GM19023 (cell line): ENCODE data around the gene ARHGEF37.

Experiments
- ATAC-seq: cut with Tn5 transposase; IDR thresholded peaks from one replicate; pipeline ENCODE4 v1.9.1; 2021; ENCODE audit warnings: mild to moderate bottlenecking, moderate library complexity; ENCODE audit not compliant: unreplicated experiment

Gene ARHGEF37

DNA sequence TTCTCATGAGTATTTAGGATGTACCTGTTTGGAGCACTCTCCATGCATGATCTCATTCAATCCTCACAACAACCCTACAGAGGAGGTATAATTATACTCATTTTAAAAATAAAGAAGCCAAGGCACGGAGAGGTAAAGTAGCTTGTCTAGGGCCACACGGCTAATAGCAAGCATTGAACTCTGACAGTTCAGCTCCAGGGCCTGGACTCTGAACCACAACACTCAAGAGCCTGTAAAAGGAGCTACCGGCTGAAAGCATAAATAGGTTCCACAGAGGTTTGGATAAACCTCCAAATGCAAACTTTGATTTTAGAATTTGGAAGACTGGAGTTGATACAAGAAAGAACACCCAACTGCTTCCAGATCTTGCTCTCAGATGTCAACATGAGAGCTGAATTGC lies 41.2 kb downstream of the ARHGEF37 start:
- no peak for ATAC-seq

DNA sequence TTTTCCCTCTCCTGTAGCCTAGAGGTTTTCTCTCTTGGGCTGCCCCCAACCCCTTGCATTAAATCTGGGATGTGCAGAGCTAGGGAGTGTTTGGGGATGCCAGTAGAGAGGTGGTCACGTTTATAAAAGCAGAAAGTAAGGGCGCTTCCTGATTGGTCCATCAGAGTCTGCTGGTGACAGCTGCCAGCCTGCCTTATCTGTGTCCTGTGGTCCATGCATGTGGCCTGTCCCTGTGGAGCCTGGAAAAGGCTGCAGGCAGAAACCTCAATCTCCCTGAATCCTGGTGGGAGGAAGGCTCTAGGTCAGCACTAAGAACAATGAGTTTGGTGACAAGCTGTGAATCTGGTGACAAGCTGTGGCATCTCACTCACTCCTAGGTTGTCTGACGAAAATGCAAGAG lies 42.2 kb downstream of the ARHGEF37 start:
- no peak for ATAC-seq

DNA sequence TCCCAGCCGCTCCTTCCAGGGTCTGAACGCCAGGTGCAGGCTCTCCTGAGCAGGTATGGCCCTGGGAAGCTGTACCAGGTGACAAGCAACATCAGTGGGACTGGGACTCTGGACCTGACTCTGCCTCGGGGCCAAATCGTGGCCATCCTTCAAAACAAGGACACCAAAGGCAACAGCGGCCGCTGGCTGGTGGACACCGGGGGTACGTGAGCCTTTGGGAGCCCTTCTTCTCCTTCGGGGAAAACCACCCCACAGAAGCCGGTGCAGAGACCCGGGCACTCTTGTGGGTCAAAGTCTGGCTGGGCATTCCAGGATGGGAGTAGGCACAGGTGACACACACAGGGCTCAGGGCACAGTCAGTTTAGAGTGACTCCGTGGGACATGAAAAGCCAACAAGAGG lies 45.8 kb downstream of the ARHGEF37 start:
- no peak for ATAC-seq

DNA sequence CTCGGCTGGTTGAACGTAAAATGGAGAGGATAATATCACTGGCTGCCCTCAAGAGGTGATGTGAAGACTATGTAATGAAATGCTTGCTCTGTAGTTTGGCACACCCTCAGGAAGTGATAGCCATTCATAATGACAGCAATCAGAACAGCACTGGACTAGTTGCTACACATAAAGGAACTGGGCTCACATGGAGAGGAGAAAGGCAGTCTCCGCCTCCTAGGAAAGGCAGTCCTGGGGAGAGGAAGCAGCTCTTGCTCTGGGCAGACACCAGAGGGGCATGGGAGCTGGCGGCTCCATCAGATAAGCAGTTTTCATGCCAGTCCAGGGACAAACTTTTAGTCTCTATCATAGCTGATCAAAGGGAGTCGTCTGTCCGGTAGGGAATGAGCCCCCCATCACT lies 46.9 kb downstream of the ARHGEF37 start:
- no peak for ATAC-seq

DNA sequence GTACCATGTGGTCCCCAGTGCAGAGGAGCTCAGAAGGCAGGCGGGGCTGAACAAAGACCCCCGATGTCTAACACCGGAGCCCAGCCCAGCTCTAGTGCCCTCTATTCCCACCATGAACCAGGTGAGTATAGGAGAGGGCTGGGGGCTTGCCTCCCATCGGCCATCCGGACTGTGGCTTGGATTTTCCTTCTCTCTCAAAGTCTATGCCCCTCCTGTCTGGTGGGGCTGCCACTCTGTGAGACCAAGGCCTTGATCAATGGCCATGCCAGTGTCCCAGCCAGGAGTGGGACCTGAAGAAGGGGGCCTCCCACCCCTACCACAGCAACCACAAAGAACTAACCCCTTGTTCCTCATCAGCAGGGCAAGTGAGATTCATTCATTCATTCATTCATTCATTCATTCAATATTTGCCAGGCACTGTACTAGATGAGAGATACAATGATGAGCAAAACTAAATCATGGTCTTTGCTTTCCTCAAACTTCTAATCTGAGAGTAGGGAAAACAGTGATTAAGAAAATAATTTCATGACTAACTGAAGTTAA lies 47.6 kb downstream of the ARHGEF37 start:
- no peak for ATAC-seq

DNA sequence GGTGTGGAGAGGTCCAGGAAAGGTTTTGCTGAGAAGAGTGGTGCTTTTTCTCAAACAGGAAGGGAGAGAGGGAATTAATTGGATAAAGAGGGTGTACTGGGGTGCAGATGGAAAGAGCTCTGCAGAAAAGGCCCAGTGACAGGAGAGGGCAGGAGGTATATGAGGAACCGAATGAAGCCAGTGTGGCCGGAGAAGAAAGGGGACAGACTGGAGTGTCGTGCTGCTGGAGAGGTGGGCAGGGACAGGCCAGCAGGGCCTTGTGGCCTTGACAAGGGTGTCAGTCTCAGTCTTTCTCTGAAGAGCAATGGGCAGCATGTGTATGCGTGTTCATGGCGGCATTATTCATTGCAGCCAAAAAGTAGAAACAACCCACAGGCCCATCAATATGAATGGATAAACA lies 48.1 kb downstream of the ARHGEF37 start:
- ATAC-seq: no peak

DNA sequence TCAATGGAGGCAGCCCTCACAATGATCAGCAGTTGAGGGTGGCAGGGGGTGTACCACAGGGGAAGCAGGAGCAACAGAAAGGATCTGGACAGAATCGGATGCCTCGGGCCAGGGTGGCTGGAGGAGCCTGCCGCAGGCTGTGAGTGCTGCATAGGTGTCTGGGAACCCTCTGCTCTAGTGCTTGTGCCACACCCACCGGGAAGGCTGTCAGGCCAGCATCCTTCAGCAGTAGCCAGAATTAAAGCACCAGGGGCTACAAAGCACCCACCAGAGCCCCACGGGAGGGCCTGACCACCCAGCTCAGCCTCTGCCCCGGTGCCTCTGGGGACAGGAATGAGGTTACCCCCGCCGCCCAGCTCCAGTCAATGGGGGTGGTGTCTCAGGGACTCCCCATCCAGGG lies 49.0 kb downstream of the ARHGEF37 start:
- no peak for ATAC-seq

DNA sequence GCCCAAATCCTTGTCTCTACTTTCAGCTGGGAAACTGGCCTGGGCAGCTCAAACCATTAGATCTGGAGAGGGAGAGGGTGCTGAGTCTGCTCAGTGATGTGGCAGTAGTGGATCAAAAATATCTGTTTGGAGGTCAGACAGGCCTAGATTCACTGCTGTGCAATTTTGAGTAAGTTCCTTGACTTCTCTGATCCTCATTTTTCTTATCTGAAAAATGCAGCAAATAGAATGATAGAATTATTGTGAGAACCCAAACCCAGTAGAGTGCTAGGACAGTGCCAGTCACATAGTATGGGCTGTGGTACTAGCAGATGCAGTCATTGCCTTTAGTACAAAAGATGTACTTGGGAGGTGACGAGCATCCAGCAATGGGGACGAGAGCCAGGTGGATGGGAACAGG lies 50.2 kb downstream of the ARHGEF37 start:
- ATAC-seq: no peak

DNA sequence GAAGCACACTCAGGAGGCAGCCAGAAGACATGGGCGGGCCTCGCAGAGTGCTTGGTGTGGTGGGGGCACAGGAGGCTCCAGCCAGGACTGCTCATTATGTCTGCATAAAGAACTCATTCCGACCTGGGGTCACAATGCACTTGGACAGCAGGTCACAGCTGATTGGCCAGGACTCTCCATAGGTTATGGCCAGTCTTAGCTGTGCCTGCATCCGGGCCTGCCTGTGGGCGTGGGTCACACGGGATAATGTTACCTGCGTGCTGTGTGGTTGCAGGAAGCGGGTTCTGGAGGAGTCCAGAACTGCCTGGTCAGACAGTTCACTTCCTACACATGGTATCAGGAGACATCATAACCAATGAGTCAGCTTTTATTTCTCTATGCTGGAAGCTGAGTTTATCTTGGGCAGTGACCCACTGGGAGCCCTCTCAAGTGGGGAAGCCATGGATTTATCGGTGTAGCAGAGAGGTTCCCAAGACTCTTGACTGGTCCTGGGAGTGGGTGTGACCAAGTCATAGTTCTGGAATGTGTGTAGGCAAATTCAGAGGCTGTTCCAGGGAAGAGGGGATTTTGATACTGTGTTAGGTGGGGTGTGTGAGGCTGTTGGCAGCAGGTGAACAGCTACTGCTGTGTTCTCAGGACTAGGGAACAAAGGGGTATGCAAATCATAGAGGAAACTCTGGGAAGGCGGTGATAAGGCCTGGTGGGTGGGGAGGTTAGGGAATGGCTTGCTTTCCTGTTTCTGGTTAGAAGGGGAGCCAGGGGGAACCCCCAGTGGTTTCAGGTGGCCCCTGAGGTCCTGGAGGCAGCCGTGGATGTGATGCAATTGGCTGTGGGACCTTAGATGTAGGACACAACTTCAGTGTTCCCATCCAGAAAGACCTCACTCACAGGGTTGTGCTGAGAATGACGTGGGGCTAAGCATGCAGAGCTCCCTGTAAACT lies 51.3 kb downstream of the ARHGEF37 start:
- no peak for ATAC-seq

DNA sequence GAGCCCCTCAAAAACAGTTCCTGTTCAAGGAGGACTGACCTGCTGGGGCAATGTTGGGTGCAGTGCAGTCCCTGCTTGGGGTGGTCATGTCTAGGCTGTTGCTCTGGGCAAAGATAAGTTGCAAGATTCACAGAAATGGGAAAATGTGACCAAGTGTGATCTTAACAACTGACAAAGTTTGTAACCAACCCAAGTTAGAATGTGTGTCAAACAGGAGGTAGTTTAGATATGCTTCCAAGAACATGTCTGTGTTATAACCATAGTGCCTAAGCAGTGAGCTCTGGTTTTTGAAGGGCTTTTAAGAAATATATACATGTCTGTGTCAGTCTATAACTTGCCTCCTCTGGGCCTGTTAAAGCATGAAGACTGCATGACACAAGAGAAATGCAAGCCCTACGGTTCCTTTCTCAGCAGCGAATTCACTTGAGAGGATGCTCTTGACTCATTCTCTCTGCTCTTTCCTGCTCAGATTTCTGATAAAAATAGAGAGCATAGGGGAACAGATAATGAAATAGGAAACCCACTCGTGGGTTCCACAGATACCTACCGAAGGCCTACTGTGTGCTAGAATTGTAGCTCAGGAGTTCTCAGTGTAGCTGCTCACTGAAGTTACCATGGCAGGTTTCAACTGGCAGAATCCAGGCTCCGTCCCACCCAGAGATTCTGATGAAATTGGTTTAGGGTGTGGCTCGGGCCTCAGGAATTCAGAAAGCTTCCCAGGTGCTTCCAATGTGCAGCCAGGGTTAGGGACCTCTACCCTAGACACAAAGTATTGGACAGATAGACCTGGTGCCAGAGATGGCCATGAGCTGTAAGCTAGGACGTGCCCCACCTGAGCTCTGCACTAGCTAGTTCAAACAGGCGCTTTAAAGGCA lies 52.4 kb downstream of the ARHGEF37 start:
- ATAC-seq: no peak

DNA sequence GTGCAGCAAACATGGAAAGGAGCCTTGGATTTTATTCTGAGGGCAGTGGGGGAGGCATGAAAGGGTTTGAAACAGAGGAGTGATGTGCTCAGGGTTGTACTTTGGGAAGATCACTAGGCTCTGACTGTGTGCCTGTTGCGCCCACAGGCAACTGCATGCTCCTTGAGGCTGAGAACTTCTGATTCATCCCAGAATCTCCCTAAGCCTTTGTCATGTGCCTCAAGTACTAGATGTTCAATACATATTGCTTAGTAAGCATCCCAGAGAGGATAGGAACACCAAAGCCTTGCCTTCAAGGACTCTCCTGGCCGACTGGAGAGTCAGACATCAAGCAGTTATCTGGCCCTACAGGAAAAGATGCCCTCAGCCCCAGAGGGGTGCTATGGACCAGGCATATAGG lies 54.1 kb downstream of the ARHGEF37 start:
- no peak for ATAC-seq

DNA sequence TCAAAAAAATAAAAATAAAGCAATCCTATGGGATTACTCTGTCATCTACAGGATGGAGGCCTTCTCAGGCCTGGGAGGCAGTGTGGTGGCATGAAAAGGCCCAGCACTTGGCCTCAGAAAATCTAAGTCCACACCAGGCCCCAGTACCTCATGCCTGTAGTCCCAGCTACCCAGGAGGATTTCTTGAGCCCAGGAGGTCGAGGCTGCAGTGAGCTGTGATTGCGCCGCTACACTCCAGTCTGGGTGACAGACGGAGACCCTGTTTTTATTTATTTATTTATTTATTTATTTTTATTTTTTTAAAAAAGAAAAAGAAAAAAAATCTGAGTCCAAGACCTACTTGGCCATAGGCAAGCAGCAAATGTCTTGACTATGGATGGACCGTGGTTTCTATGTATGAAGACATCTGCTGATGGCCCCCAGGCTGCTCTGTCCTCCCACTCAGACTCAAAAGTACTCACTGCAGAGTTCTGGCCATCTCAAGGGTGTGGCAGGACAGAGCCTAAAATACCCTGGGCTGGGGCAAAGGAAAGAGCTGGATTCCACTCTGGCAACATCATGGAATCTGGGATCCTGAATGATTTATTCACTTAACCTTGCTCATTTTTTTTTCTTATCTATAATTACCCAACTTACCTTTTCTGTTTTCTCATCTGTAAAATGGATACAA lies 55.0 kb downstream of the ARHGEF37 start:
- ATAC-seq: no peak

DNA sequence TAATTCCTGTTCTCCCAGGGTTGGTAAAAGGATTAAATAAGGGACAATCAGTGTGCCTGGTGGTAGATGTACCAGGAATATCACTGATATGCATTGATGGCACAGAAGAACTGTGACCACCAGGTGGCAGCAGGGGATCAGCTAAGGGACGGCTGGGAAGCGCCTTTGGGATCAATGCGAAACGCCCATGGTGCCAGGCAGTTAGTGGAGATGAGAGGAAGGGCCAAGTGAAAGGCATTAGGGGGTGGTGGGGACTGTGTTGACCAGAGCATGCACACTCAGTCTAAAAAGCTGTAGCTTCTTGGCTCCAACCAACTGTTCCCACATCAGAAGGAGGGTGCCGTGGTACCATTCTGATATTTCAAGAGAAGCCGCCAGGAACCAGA lies 55.6 kb downstream of the ARHGEF37 start:
- peak; percentile 39 for ATAC-seq

DNA sequence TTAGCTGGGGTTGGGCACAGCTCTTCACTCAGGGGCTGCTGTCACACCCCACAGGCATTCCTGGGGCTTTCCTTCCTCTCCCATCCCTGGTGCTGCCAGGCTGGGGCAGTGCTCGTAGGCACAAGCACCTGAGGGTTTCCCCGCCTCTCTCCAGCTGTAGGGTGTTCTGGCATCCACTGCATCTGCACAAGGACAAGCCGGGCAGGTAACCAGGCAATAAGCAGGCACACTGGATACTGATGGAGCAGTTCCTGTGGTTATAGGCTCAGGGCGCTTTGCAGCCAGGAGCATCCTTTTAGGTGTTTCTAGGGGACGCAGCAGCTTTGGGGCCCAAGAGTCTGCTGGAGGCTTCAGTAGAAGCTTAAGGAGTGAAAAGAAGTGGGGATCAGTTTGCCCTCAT lies 56.8 kb downstream of the ARHGEF37 start:
- ATAC-seq: no peak

DNA sequence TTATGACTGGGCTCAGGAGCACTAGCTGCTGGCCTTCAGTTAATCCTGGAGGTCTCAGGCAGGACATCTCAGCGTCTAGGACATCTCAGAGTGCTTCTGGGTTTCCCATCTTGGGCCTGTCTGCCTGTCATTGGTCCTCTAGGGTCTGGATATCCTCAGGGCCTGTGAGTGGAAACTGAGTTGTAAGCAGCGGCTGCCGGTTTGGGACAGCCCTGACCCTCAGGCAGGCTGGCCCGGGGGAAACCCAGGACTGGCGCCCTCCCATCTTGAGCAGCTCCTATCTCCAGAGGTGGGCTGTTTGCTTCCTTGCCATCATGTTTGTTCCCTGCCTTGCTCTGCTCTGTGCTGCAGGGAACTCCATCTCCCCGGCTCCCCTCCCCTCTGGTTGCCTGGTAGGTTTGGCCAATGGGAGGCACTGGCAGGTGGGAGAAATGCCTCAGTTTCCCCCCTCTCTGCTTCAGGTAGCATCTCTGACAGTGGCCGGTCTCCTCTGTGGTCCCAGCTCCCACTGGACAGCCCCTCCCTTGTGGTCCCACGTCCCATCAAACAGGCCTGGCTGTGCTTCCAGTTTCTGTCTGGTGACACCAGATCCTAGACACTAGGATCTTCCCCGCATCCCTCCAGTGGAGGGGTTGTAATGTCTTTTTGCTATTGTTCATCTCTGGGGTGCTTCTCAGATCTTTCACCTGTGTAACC lies 57.4 kb downstream of the ARHGEF37 start:
- no peak for ATAC-seq

DNA sequence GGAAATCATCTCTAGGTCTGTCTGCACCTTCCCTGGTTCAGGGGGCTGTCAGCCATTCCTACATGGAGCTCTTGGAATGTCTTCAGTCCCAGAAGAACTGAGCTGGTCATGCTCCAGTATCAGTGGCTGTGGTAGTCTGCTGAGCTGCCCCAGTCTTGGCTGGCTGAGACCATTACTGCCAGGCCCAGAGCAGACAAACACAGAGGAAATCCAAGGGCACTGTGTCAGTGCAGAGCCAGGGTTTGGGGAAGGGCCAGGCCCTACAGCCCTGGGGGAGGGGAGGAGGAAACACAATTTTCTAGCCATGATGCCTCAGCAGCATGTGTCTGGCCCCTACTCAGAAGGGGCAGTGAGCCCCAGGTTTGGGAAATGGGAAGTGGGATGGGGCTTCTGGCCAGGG lies 58.4 kb downstream of the ARHGEF37 start:
- ATAC-seq: no peak

DNA sequence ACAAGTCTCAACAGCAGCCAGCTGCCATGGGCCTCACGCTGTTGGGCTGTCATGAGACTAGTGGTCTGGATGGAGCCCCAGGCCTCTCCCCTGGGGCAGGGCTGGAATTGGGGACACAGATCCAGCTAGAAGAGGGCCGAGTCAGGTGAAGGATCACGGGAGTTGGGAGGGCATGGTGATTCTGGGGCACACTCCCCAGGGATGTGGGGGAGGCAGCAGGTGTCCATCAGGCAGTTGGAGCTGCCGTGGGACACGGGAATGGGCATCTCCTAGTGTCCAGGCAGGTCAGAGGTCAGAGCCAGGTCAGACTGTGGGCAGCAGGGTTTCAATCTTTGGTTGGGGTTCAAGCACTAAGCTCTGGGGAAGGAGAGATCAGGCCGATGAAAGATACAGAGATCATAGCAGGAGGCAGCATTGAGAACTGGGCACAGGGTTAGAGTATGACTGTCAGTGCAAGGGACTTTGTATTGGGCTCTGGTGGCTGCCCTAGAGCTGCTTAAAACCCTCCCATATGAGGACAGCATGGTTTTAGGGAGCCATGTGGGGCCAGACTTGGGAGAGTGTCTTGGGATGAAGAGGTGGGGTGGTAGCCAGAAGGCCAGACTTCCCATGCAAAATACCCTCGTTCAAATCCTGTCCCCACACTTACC lies 59.2 kb downstream of the ARHGEF37 start:
- ATAC-seq: no peak

DNA sequence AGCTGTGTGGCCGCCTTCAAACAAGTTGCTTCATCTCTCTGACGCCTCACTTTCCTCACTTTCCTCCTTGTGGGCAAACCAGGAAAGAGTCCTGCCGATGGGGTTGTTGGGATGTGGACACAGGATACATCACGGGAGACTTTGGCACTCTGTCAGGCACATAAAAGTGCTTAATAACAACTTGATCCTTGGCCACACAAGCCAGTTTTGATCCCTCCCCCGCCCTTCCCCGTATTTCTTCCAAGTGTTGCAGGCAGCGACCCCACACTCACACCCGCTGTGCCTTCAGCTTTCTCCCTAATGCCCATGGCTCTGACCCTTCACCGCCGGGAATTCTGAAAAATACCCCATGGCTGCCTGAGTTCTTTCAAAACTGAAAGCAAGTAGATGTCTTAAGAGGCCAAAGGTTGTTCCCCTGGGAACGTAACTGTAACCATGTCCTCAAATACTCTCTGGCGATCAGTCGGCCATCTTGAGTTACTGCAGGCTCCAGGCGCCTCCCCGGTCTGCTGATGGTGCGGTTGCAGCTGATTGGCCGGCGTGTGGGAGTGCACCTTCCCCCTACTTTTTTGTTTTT lies 59.8 kb downstream of the ARHGEF37 start:
- ATAC-seq: no peak

DNA sequence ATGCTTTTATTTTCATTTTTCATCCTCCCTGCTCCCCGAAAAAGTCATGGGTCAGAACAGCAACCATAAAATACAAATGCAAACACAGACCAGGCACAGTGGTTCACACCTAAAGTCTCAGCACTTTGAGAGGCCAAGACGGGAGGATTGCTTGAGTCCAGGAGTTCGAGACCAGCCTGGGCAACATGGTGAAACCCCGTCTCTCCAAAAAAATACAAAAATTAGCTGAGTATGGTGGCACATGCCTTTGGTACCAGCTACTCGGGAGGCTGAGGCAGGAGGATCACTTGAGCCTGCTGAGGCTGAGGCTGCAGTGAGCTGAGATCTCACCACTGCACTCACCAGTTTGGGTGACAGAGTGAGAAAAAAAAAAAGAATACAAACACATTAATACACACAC lies 60.3 kb downstream of the ARHGEF37 start:
- ATAC-seq: no peak

DNA sequence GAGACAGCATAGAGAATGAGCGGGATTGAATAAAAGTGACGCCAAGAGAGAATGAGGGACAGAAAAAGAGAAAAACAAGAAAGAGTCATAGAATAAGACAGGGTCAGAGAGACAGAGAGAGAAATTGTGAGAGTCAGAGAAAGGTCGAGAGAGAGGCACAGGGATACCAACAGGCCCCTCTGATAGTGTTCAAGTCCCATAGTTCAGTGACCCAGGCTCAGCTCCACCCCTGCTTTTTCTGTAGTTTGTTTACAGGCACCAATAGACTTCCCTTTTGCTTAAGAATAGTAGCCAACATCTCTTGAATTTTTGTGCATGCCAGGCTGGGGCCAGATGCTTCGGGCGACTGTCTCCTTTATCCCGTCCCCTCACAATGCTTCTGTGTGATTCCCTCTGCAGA lies 62.5 kb downstream of the ARHGEF37 start:
- no peak for ATAC-seq
